Measurements from ENCODE around the gene ADGRV1.
"Not testable (repeated sequence)": the region's sequence is repeated elsewhere in the genome, so short reads cannot be mapped to it uniquely, and the experiment has no call there.

Gene ADGRV1

GRCh38 chr5:90601468-90601867 is 42.9 kb downstream of the ADGRV1 start:
- no peak for DNase-seq (ENCODE audit: low read depth)

GRCh38 chr5:90602681-90603080 is 44.1 kb downstream of the ADGRV1 start:
- no peak for DNase-seq (ENCODE audit: low read depth)

- no peak for DNase-seq (ENCODE audit: low read depth)
Observed at GRCh38 chr5:90606539-90606938, 47.9 kb downstream of the ADGRV1 start.

- no peak for DNase-seq (ENCODE audit: low read depth)
Observed at GRCh38 chr5:90612919-90613318, 54.3 kb downstream of the ADGRV1 start.

- DNase-seq (ENCODE audit: low read depth) = no peak
Observed at GRCh38 chr5:90613459-90613858, 54.9 kb downstream of the ADGRV1 start.

GRCh38 chr5:90613918-90614504 is 55.4 kb downstream of the ADGRV1 start:
- DNase-seq (ENCODE audit: low read depth) = no peak

GRCh38 chr5:90615355-90615754 is 56.8 kb downstream of the ADGRV1 start:
- no peak for DNase-seq (ENCODE audit: low read depth)

- no peak for DNase-seq (ENCODE audit: low read depth)
Observed at GRCh38 chr5:90618071-90618470, 59.5 kb downstream of the ADGRV1 start.

GRCh38 chr5:90619762-90620161 is 61.2 kb downstream of the ADGRV1 start:
- not testable (repeated sequence) for DNase-seq (ENCODE audit: low read depth)

GRCh38 chr5:90621848-90622247 is 63.3 kb downstream of the ADGRV1 start:
- no peak for DNase-seq (ENCODE audit: low read depth)

- DNase-seq (ENCODE audit: low read depth) = no peak
Observed at GRCh38 chr5:90626493-90626892, 67.9 kb downstream of the ADGRV1 start.

- no peak for DNase-seq (ENCODE audit: low read depth)
Observed at GRCh38 chr5:90628492-90628891, 69.9 kb downstream of the ADGRV1 start.

GRCh38 chr5:90632791-90633190 is 74.2 kb downstream of the ADGRV1 start:
- no peak for DNase-seq (ENCODE audit: low read depth)

GRCh38 chr5:90636948-90637347 is 78.4 kb downstream of the ADGRV1 start:
- no peak for DNase-seq (ENCODE audit: low read depth)

- DNase-seq (ENCODE audit: low read depth) = no peak
Observed at GRCh38 chr5:90637731-90638130, 79.1 kb downstream of the ADGRV1 start.

- no peak for DNase-seq (ENCODE audit: low read depth)
Observed at GRCh38 chr5:90638878-90639277, 80.3 kb downstream of the ADGRV1 start.

- DNase-seq (ENCODE audit: low read depth) = no peak
Observed at GRCh38 chr5:90640484-90641059, 82.0 kb downstream of the ADGRV1 start.

- DNase-seq (ENCODE audit: low read depth) = no peak
Observed at GRCh38 chr5:90641528-90641927, 82.9 kb downstream of the ADGRV1 start.

- DNase-seq (ENCODE audit: low read depth) = no peak
Observed at GRCh38 chr5:90642706-90643229, 84.2 kb downstream of the ADGRV1 start.

- DNase-seq (ENCODE audit: low read depth) = no peak
Observed at GRCh38 chr5:90644132-90644531, 85.5 kb downstream of the ADGRV1 start.

- DNase-seq (ENCODE audit: low read depth) = no peak
Observed at GRCh38 chr5:90645024-90645610, 86.5 kb downstream of the ADGRV1 start.

- no peak for DNase-seq (ENCODE audit: low read depth)
Observed at GRCh38 chr5:90650767-90651166, 92.2 kb downstream of the ADGRV1 start.

- no peak for DNase-seq (ENCODE audit: low read depth)
Observed at GRCh38 chr5:90654215-90654614, 95.6 kb downstream of the ADGRV1 start.

- DNase-seq (ENCODE audit: low read depth) = no peak
Observed at GRCh38 chr5:90655423-90655822, 96.8 kb downstream of the ADGRV1 start.

Measured in stromal cell of bone marrow (primary cell).